Endothelial cell of umbilical vein (primary cell): ENCODE data around the gene AGRN. TPM values are rescaled to one million over a fixed set of nuclear protein-coding genes. Genes with fewer than 3 reads are reported as not detected.

ENCODE experiments used
- BruUV-seq: library from RNA; stranded (reverse); fragments of 400-500 nt; replicated peaks from 2 replicates; lab custom pipeline; 2021; lab: Mats Ljungman, UMichigan
- CTCF ChIA-PET: fragments of 300-600, 350-600 bp; sonication (Branson Sonifier 250); formaldehyde crosslinking; loops from one replicate; lab custom pipeline; 2021; ENCODE audit warnings: antibody characterized with exemption, inconsistent platforms; lab: Charles Lee
- POLR2A ChIA-PET: fragments of 300-600, 350-600 bp; sonication (Branson Sonifier 250); formaldehyde crosslinking; loops from one replicate; lab custom pipeline; 2021; ENCODE audit warnings: antibody characterized with exemption, inconsistent platforms; lab: Charles Lee
- DNase-seq: peaks from one replicate; pipeline ENCODE4 v3.0.0-alpha.2; 2011; ENCODE audit warnings: low read depth, low spot score
- FAIRE-seq: peaks from 2 replicates; lab custom pipeline; 2011; peaks lifted over from hg19 to GRCh38; lab: Jason Lieb, UNC
- H2AFZ ChIP-seq: 2 replicates; pipeline ENCODE4 v1.6.0; 2012; ENCODE audit warnings: low read depth, low read length, control low read depth, inconsistent platforms
- H3K27ac ChIP-seq: 2 replicates; pipeline ENCODE4 v1.5.1; 2011; ENCODE audit warnings: low read depth, mild to moderate bottlenecking, control low read depth, low read length, moderate library complexity; ENCODE audit not compliant: insufficient read depth
- H3K27me3 ChIP-seq, 2 experiments: 2 replicates each; pipeline versions ENCODE4 v1.6.0 to v1.6.1; 2011; ENCODE audit warnings: low read length in 2 of 2, mixed read lengths in 1 of 2; ENCODE audit not compliant: control insufficient read depth in 2 of 2, insufficient read depth in 2 of 2
- H3K36me3 ChIP-seq, 2 experiments: 2 replicates in 1 of 2; 3 replicates in 1 of 2; pipeline ENCODE4 v1.5.1; 2011; ENCODE audit warnings: low read length in 2 of 2, mild to moderate bottlenecking in 1 of 2, moderate library complexity in 1 of 2; ENCODE audit not compliant: control insufficient read depth in 2 of 2, insufficient read depth in 2 of 2; ENCODE audit errors: extremely low read depth in 1 of 2
- H3K4me1 ChIP-seq: 3 replicates; pipeline ENCODE4 v1.5.1; 2011; ENCODE audit warnings: mild to moderate bottlenecking, low read length; ENCODE audit not compliant: control insufficient read depth, insufficient read depth; ENCODE audit errors: extremely low read depth
- H3K4me2 ChIP-seq: 2 replicates; pipeline ENCODE4 v1.6.1; 2011; ENCODE audit warnings: low read length, control low read depth, mixed read lengths; ENCODE audit not compliant: insufficient read depth
- H3K4me3 ChIP-seq, 3 experiments: fragments of 200-600 bp in 1 of 3; sonication (generic), shearing (Covaris generic) in 1 of 3; replicated peaks in 1 of 3; 2 replicates each; pipeline ENCODE4 v1.5.1; 2011 to 2016; ENCODE audit warnings: control low read depth in 3 of 3, low read length in 3 of 3, mild to moderate bottlenecking in 2 of 3, inconsistent platforms in 1 of 3, low read depth in 1 of 3, moderate library complexity in 1 of 3; ENCODE audit not compliant: insufficient read depth in 1 of 3
- H3K79me2 ChIP-seq: 2 replicates; pipeline ENCODE4 v1.6.0; 2012; ENCODE audit warnings: low read length, inconsistent platforms; ENCODE audit not compliant: control insufficient read depth, insufficient read depth
- H3K9ac ChIP-seq: replicated peaks from 2 replicates; pipeline ENCODE3; 2011; ENCODE audit warnings: low read length, control low read depth; ENCODE audit not compliant: insufficient read depth; ENCODE audit errors: extremely low read depth
- H3K9me1 ChIP-seq: replicated peaks from 3 replicates; pipeline ENCODE4 v1.6.0; 2011; ENCODE audit warnings: mild to moderate bottlenecking, low read length; ENCODE audit not compliant: control insufficient read depth, insufficient read depth; ENCODE audit errors: extremely low read depth
- H3K9me3 ChIP-seq: replicated peaks from 2 replicates; pipeline ENCODE4 v1.5.1; 2012; ENCODE audit warnings: low read length, inconsistent platforms; ENCODE audit not compliant: control insufficient read depth, insufficient read depth
- H4K20me1 ChIP-seq: replicated peaks from 2 replicates; pipeline ENCODE3; 2011; ENCODE audit warnings: mild to moderate bottlenecking, low read length; ENCODE audit not compliant: control insufficient read depth, insufficient read depth; ENCODE audit errors: extremely low read depth
- EZH2 ChIP-seq: IDR thresholded peaks from 2 replicates; pipeline ENCODE4 v1.6.1; 2012; ENCODE audit warnings: borderline replicate concordance, low read depth, mild to moderate bottlenecking, moderate library complexity, low read length, inconsistent platforms; ENCODE audit not compliant: severe bottlenecking
- FOS ChIP-seq: IDR thresholded peaks from 2 replicates; pipeline ENCODE4 v1.6.1; 2011; ENCODE audit warnings: mild to moderate bottlenecking, low read length, moderate library complexity, borderline replicate concordance; ENCODE audit not compliant: insufficient read depth
- GATA2 ChIP-seq: IDR thresholded peaks from 2 replicates; pipeline ENCODE4 v1.7.0; 2011; ENCODE audit warnings: low read depth, mild to moderate bottlenecking, moderate library complexity, mixed read lengths, low read length; ENCODE audit not compliant: insufficient read length, insufficient read depth
- JUN ChIP-seq: IDR thresholded peaks from 2 replicates; pipeline ENCODE4 v1.6.1; 2011; ENCODE audit warnings: borderline replicate concordance, low read depth; ENCODE audit not compliant: insufficient read length, insufficient read depth
- MAX ChIP-seq: IDR thresholded peaks from 2 replicates; pipeline ENCODE4 v1.6.1; 2011; ENCODE audit not compliant: insufficient read depth, insufficient read length
- MYC ChIP-seq: IDR thresholded peaks from one replicate; pipeline ENCODE4 v1.6.1; 2011; ENCODE audit warnings: mild to moderate bottlenecking, low read depth, low read length
- POLR2A ChIP-seq: IDR thresholded peaks from 2 replicates; pipeline ENCODE4 v1.6.1; 2012; ENCODE audit warnings: low read depth, mild to moderate bottlenecking, control low read depth, low read length
- POLR2AphosphoS5 ChIP-seq: IDR thresholded peaks from 2 replicates; pipeline ENCODE4 v1.6.1; 2012; ENCODE audit warnings: low read depth, mild to moderate bottlenecking, control low read depth, low read length, moderate library complexity; ENCODE audit not compliant: insufficient read depth
- dilution Hi-C: fragments of 300-500 bp; cut with MboI; formaldehyde crosslinking; loops from one replicate; pipeline ENCODE4 v1.15.0; 2019; ENCODE audit warnings: low sequenced_read_pairs; ENCODE audit not compliant: extremely low pct_ligation_motif_present
- intact Hi-C: fragments of 100-400 bp; cut with micrococcal nuclease; formaldehyde crosslinking; loops from one replicate; pipeline ENCODE4 v1.10.0; 2022
- polyA plus RNA-seq, 4 experiments: library from polyadenylated mRNA; depleted of rRNA in 3 of 4; stranded (reverse) in 3 of 4; unstranded in 1 of 4; fragments of >200 nt; gene quantifications; 2 replicates each; pipeline versions ENCODE4 v1.2.1 to v1.2.3, GENCODE V29; 2011 to 2012; ENCODE audit warnings: missing spikeins in 1 of 4
- total RNA-seq: library from RNA; stranded (reverse); gene quantifications from 2 replicates; pipeline ENCODE4 v1.2.3, GENCODE V29; 2021
- TF ChIP-seq, protein P1 (sequence below), 2 donors: IDR thresholded peaks; 1 replicate in 1 of 2; 2 replicates in 1 of 2; pipeline ENCODE4 v1.5.1; 2011; ENCODE audit warnings: low read length in 2 of 2, mild to moderate bottlenecking in 2 of 2, moderate library complexity in 2 of 2, control low read depth in 1 of 2, inconsistent platforms in 1 of 2, low read depth in 1 of 2; ENCODE audit not compliant: insufficient read depth in 1 of 2; ENCODE audit errors: extremely low read depth in 1 of 2

The AGRN gene
- total and polyA plus RNA-seq, 2 donors (not counting 3 experiments of a cell fraction or from before 2014, with no cell fraction given), result 66.6 to 67.8 TPM

- intact Hi-C loops, result no loop called here
- Histone ChIP-seq H3K4me3 (no peak overlapping the region), H3K9me3 (no peaks in the 10 kb centered on the region), H3K27ac (no peak overlapping the region), H3K79me2 (no peaks in the 10 kb centered on the region), H4K20me1 (no peaks in the 10 kb centered on the region), H3K4me1 (peaks cover 16% of the 10 kb centered on the region), H3K4me2 (no peak overlapping the region), H3K9me1 (no peaks in the 10 kb centered on the region), H3K9ac (no peak overlapping the region), H3K27me3 (no peaks in the 10 kb centered on the region), H2AFZ (no peak overlapping the region), H3K36me3 (no peaks in the 10 kb centered on the region)
- ChIA-PET CTCF (no interaction called here), POLR2A (no interaction called here)
- TF ChIP-seq MYC (no peak), POLR2A (no peak)
- FAIRE-seq, result no peak
- BruUV-seq, result no TSS peak
- dilution Hi-C loops, result no loop called here
- DNase-seq, result no peak
Observed at GRCh38 chr1:1022302-1023009, 2.5 kb downstream of the AGRN start.

DNA sequence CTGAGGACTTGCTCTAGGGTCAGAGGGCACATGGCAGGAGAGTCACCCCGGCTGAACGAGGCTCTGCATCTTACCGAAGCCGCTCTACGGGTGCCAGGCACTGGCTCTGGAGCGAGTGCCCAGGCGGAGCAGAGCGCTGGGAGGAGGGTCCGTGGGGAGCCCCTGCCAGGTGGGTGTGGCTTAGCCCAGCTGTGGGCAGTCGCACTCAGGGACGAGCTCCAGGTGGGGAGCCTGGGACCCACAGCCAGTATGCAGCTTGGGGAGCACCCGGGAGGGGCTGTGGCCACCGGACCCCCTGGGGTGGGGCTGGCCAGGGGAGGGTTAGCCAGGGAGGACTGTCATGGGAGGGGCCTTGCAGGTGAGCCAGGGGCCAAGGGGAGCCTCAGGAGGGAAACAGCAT, 3.8 kb downstream of the AGRN start:
- no peak for FAIRE-seq
- Histone ChIP-seq H4K20me1 (no peaks in the 10 kb centered on the region), H3K9ac (no peak overlapping the region), H3K4me2 (no peak overlapping the region), H3K79me2 (no peaks in the 10 kb centered on the region), H3K27me3 (no peaks in the 10 kb centered on the region), H3K4me3 (no peak overlapping the region), H3K9me1 (no peaks in the 10 kb centered on the region), H3K36me3 (no peaks in the 10 kb centered on the region), H2AFZ (no peak overlapping the region), H3K4me1 (peaks cover 16% of the 10 kb centered on the region), H3K9me3 (no peaks in the 10 kb centered on the region), H3K27ac (no peak overlapping the region)
- dilution Hi-C loops, result no loop called here
- CTCF ChIA-PET, result interaction anchor here (0.9 to 2.2 kb wide), 4 partner anchors 17 to 40 kb away, joined by 3 to 6 read pairs (median 3); no protein-coding TSS in a partner anchor
- POLR2A ChIA-PET, result no interaction called here
- BruUV-seq, result no TSS peak
- intact Hi-C loops, result no loop called here
- no peak for TF ChIP-seq EZH2
- TF ChIP-seq MYC, result no peak
- no peak for TF ChIP-seq POLR2AphosphoS5
- no peak for TF ChIP-seq POLR2A
- no peak for TF ChIP-seq FOS
- TF ChIP-seq MAX, result no peak
- TF ChIP-seq, protein P1, sequence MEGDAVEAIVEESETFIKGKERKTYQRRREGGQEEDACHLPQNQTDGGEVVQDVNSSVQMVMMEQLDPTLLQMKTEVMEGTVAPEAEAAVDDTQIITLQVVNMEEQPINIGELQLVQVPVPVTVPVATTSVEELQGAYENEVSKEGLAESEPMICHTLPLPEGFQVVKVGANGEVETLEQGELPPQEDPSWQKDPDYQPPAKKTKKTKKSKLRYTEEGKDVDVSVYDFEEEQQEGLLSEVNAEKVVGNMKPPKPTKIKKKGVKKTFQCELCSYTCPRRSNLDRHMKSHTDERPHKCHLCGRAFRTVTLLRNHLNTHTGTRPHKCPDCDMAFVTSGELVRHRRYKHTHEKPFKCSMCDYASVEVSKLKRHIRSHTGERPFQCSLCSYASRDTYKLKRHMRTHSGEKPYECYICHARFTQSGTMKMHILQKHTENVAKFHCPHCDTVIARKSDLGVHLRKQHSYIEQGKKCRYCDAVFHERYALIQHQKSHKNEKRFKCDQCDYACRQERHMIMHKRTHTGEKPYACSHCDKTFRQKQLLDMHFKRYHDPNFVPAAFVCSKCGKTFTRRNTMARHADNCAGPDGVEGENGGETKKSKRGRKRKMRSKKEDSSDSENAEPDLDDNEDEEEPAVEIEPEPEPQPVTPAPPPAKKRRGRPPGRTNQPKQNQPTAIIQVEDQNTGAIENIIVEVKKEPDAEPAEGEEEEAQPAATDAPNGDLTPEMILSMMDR (IDR thresholded peaks at IDR 0.05; ENCODE audit: extremely low read depth in 1 of 2, insufficient read depth in 1 of 2, low read depth in 1 of 2, low read length in 2 of 2), result no peak
- TF ChIP-seq JUN, result no peak
- TF ChIP-seq GATA2, result no peak
- DNase-seq, result no peak
